NB4 (cell line): ENCODE data around the gene CCT6B.

Source experiments
- MYC ChIP-seq: IDR thresholded peaks from 2 replicates; pipeline ENCODE4 v1.6.1; 2011; ENCODE audit warnings: low read depth, low read length
- TF ChIP-seq, protein P1 (sequence below): IDR thresholded peaks from one replicate; pipeline ENCODE4 v1.5.1; 2012; ENCODE audit warnings: low read depth, low read length

DNA sequence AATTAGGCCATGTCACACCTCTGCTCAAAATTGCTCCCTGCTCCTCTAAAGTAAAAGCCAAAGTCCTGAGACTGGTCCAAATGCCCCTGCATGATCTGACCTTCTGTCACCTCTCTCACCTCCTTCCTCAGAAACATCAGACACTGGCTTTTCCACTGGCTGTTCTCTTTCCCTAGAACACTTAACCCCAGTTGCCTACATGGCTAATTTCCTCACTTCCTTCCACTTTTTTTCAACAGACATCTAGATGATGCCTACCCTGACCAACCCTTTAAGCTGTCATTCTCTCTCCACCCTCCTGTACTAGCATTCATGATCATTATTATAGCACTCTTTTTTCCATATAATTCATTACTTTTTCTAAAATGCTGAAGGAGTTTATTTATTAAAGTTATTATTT is 31.0 kb downstream of the CCT6B start:
- TF ChIP-seq, protein P1, sequence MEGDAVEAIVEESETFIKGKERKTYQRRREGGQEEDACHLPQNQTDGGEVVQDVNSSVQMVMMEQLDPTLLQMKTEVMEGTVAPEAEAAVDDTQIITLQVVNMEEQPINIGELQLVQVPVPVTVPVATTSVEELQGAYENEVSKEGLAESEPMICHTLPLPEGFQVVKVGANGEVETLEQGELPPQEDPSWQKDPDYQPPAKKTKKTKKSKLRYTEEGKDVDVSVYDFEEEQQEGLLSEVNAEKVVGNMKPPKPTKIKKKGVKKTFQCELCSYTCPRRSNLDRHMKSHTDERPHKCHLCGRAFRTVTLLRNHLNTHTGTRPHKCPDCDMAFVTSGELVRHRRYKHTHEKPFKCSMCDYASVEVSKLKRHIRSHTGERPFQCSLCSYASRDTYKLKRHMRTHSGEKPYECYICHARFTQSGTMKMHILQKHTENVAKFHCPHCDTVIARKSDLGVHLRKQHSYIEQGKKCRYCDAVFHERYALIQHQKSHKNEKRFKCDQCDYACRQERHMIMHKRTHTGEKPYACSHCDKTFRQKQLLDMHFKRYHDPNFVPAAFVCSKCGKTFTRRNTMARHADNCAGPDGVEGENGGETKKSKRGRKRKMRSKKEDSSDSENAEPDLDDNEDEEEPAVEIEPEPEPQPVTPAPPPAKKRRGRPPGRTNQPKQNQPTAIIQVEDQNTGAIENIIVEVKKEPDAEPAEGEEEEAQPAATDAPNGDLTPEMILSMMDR, result no peak
- TF ChIP-seq MYC, result no peak
